SHP77 treated with DMSO at 0.1 percent for 48 hours (cell line): ENCODE data around the gene COG8.
"Not testable (repeated sequence)": the region's sequence is repeated elsewhere in the genome, so short reads cannot be mapped to it uniquely, and the experiment has no call there.

ENCODE experiments used
- DNase-seq: peaks from one replicate; lab custom pipeline; 2025; lab: John Stamatoyannopoulos, UW

The COG8 gene

GRCh38 chr16:69339289-69340094 lies at the start of gene COG8, which contains the start of gene NIP7:
Gene COG8 (minus strand): TSS chr16:69339564. CDS start chr16:69339552, 12 bp downstream.
Gene NIP7 (plus strand): TSS chr16:69339772. CDS start chr16:69339830, 58 bp downstream.
- DNase-seq: peak; percentile 99

- DNase-seq: no peak
These were observed 47.2 kb upstream of the COG8 start for GRCh38 chr16:69386596-69386995.

- no peak for DNase-seq
These were observed 45.6 kb upstream of the COG8 start for GRCh38 chr16:69384974-69385373.

GRCh38 chr16:69382421-69382820 lies 43.1 kb upstream of the COG8 start:
- DNase-seq: no peak

GRCh38 chr16:69381231-69381630 lies 41.9 kb upstream of the COG8 start:
- DNase-seq: no peak

GRCh38 chr16:69378760-69379159 lies 39.4 kb upstream of the COG8 start:
- no peak for DNase-seq

- no peak for DNase-seq
These were observed 38.7 kb upstream of the COG8 start for GRCh38 chr16:69378036-69378435.

- no peak for DNase-seq
These were observed 37.2 kb upstream of the COG8 start for GRCh38 chr16:69376393-69377059.

GRCh38 chr16:69373019-69373418 lies 33.7 kb upstream of the COG8 start:
- DNase-seq: no peak

- DNase-seq: no peak
These were observed 32.2 kb upstream of the COG8 start for GRCh38 chr16:69371564-69371963.

GRCh38 chr16:69368866-69369265 lies 29.5 kb upstream of the COG8 start:
- DNase-seq: no peak

GRCh38 chr16:69367980-69368379 lies 28.6 kb upstream of the COG8 start:
- DNase-seq: no peak

GRCh38 chr16:69366431-69366830 lies 27.1 kb upstream of the COG8 start:
- DNase-seq: no peak

- no peak for DNase-seq
These were observed 26.5 kb upstream of the COG8 start for GRCh38 chr16:69365901-69366300.

- DNase-seq: no peak
These were observed 24.7 kb upstream of the COG8 start for GRCh38 chr16:69364088-69364487.

GRCh38 chr16:69363281-69363717 lies 23.9 kb upstream of the COG8 start:
- no peak for DNase-seq

- DNase-seq: not testable (repeated sequence)
These were observed 20.7 kb upstream of the COG8 start for GRCh38 chr16:69360070-69360469.

- no peak for DNase-seq
These were observed 12.1 kb upstream of the COG8 start, which contains the start of gene TMED6 for GRCh38 chr16:69351309-69352027. Gene TMED6 (minus strand): TSS chr16:69351786. CDS start chr16:69351753, 33 bp downstream.

- no peak for DNase-seq
These were observed 11.3 kb upstream of the COG8 start for GRCh38 chr16:69350536-69351133.

- DNase-seq: no peak
These were observed 10.2 kb upstream of the COG8 start for GRCh38 chr16:69349536-69349935.

- DNase-seq: no peak
These were observed 8.9 kb upstream of the COG8 start for GRCh38 chr16:69348222-69348621.

- no peak for DNase-seq
These were observed 7.3 kb upstream of the COG8 start for GRCh38 chr16:69346683-69347082.
